Esophagus (tissue), 2 donors: ENCODE data around the gene ULK2. TPM values are rescaled to one million over a fixed set of nuclear protein-coding genes. Genes with fewer than 3 reads are reported as not detected.

Experiments
- H3K27ac ChIP-seq, 2 donors: one replicate each; pipeline ENCODE4 v1.5.1; 2013; ENCODE audit warnings: low read depth in 2 of 2, mild to moderate bottlenecking in 2 of 2, inconsistent platforms in 1 of 2, low read length in 1 of 2, moderate library complexity in 1 of 2
- H3K27me3 ChIP-seq, 2 donors: one replicate each; pipeline ENCODE4 v1.6.1; 2013; ENCODE audit warnings: low read length in 2 of 2, control low read depth in 1 of 2, mild to moderate bottlenecking in 1 of 2; ENCODE audit not compliant: insufficient read depth in 2 of 2, control insufficient read depth in 1 of 2
- H3K36me3 ChIP-seq, 2 donors: one replicate each; pipeline ENCODE4 v1.6.1; 2013; ENCODE audit warnings: low read length in 1 of 2; ENCODE audit not compliant: control insufficient read depth in 2 of 2, insufficient read depth in 2 of 2
- H3K4me1 ChIP-seq, 2 donors: one replicate each; pipeline ENCODE4 v1.6.1; 2013; ENCODE audit warnings: low read length in 1 of 2; ENCODE audit not compliant: control insufficient read depth in 2 of 2, insufficient read depth in 2 of 2
- H3K4me3 ChIP-seq, 2 donors: one replicate each; pipeline ENCODE4 v1.5.1; 2013; ENCODE audit warnings: low read length in 2 of 2, mild to moderate bottlenecking in 2 of 2, low read depth in 1 of 2, moderate library complexity in 1 of 2
- H3K9me3 ChIP-seq, 2 donors: one replicate each; pipeline ENCODE4 v1.6.1; 2013; ENCODE audit warnings: mild to moderate bottlenecking in 2 of 2, low read depth in 1 of 2, low read length in 1 of 2, moderate library complexity in 1 of 2; ENCODE audit not compliant: control insufficient read depth in 2 of 2, insufficient read depth in 1 of 2
- WGBS, 2 donors: extraction: QIAGEN DNeasy Blood & Tissue Kit; methylation state at CpG; one replicate each; pipeline ENCODE4 v1.1.7; 2013; 5-methylcytosine and 5-hydroxymethylcytosine counted together
- polyA plus RNA-seq, 2 donors: library from polyadenylated mRNA; stranded (reverse); fragments of 200-250 nt; gene quantifications; one replicate each; pipeline ENCODE4 v1.2.3, GENCODE V29; 2013
- donor health status: healthy with polysubstance abuse.
- donor health status: Bipolar disorder and iron deficiency.

The ULK2 gene
- polyA plus RNA-seq, 2 donors, result 4.2 to 5.4 TPM

DNA sequence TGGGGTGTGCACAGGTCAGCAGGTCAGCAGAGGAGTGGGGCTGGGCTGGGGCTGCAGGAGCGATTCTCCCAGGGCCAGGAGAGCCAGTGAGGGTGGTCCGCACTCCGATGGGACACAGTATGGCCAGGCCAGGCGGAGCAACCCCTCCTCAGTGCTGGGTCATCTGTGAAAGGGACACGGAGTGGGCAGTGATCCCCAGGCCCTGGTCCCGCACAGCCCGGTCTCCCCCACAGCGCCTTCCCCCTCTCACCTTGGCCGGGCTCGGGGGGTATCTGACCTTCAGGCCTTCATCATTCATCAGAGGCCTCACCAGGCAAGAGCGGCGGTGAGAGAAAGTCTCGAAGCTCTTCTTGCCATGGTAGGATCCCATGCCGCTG is 129.7 kb downstream of the ULK2 start:
- H3K36me3 ChIP-seq, result peaks cover 0 to 10% of the 10 kb centered on the region in 2 donors
- H3K27me3 ChIP-seq, result no peaks in the 10 kb centered on the region
- WGBS, 2 donors, result 94% methylated on average over 14 of the region's 14 CpGs

GRCh38 chr17:19737305-19738072 is 130.2 kb downstream of the ULK2 start:
- H3K36me3 ChIP-seq, result peaks cover 0 to 8% of the 10 kb centered on the region in 2 donors
- WGBS, 2 donors, result 77 to 79% methylated on average over 15 of the region's 15 CpGs
- H3K4me3 ChIP-seq, result no peak overlapping the region
- H3K27me3 ChIP-seq, result no peaks in the 10 kb centered on the region
- H3K4me1 ChIP-seq, result no peaks in the 10 kb centered on the region
- H3K27ac ChIP-seq, result no peak overlapping the region
- H3K9me3 ChIP-seq, result no peaks in the 10 kb centered on the region

More for the DNA sequence above, 129.7 kb downstream of the ULK2 start:
- H3K4me3 ChIP-seq, result no peak overlapping the region
- no peaks in the 10 kb centered on the region for H3K4me1 ChIP-seq
- H3K9me3 ChIP-seq, result no peaks in the 10 kb centered on the region
- no peak overlapping the region for H3K27ac ChIP-seq

DNA sequence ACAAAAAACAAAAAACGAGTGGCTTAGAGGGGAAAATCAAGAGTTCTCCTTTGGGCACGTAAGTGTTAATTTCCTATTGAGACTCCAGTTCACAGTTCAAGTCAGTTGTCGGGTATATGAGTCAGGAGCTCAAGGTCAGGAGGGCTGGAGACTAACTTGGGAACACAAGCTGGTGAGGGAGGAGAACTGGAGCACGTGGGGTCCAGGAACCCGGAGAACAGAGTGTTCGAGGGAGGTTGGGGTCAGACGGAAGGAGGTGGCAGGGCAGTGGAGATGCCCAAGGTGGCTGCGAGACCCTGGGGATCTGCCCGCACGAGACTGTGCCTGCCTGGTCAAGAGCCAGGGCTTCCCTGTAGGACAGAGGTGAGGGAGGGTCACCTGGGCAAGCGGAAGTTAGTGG is 131.7 kb downstream of the ULK2 start:
- Histone ChIP-seq H3K27ac (no peak overlapping the region), H3K9me3 (no peaks in the 10 kb centered on the region), H3K4me1 (peaks cover 0 to 2% of the 10 kb centered on the region in 2 donors), H3K27me3 (no peaks in the 10 kb centered on the region), H3K4me3 (no peak overlapping the region), H3K36me3 (peaks cover 0 to 8% of the 10 kb centered on the region in 2 donors)
- 63 to 68% methylated on average over 11 of the region's 11 CpGs for WGBS, 2 donors

DNA sequence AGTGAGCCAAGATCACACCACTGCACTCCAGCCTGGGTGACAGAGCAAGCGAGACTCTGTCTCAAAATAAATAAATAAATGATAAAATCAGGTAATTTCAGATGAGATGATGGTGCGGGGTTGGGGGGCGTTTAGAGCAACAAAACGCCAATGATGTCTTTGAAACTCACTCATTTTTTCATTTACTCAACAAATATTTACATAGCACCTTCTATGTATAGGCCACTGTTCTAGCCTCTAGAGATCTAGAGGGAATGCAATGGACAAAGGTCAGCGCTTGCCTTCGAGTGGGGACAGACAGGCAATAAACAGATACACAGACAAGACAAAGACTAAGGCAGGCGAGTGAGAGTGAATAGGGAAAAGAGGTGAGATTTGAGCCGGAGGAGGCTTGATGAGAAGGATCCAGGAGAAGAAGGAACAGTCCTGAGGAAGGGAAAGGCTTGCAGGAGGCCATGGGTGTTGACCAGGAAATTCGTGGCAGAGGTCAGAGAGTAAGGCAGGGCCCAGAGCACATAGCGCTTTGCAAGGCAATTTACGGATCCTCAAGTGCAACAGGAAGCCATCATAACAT is 133.7 kb downstream of the ULK2 start:
- H3K36me3 ChIP-seq, result peaks cover 0 to 4% of the 10 kb centered on the region in 2 donors
- 74 to 76% methylated on average over 11 of the region's 11 CpGs for WGBS, 2 donors
- H3K27ac ChIP-seq, result no peak overlapping the region
- H3K27me3 ChIP-seq, result no peaks in the 10 kb centered on the region
- no peaks in the 10 kb centered on the region for H3K9me3 ChIP-seq
- H3K4me1 ChIP-seq, result peaks cover 0 to 2% of the 10 kb centered on the region in 2 donors
- no peak overlapping the region for H3K4me3 ChIP-seq

- H3K4me1 ChIP-seq, result peaks cover 0 to 8% of the 10 kb centered on the region in 2 donors
- WGBS, 2 donors, result 94 to 97% methylated on average over 11 of the region's 11 CpGs
- no peaks in the 10 kb centered on the region for H3K36me3 ChIP-seq
- H3K4me3 ChIP-seq, result no peak overlapping the region
- H3K9me3 ChIP-seq, result no peaks in the 10 kb centered on the region
- H3K27me3 ChIP-seq, result no peaks in the 10 kb centered on the region
- no peak overlapping the region for H3K27ac ChIP-seq
These were observed 136.1 kb downstream of the ULK2 start for GRCh38 chr17:19731626-19732025.

DNA sequence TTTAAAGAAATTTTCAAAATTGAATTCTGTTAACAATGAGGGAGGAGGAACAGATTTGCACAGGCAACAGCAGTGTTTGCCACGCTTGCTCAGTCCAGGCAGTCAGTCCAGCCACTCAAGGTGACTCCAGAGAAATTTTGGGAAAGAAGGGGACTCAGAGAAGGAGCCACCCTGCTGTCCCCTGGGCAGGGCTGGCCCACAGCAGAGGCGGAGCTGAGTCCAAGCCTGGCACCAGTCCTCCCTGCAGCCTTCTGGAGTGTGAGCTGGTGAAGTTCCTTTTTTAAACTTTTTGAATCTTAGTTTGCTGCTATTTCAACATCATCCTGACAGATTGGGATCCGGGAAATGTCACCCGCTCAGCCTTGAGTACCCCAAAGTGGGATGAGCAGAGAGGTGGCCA is 136.9 kb downstream of the ULK2 start:
- H3K36me3 ChIP-seq, result no peaks in the 10 kb centered on the region
- H3K27me3 ChIP-seq, result no peaks in the 10 kb centered on the region
- 73 to 78% methylated on average over 4 of the region's 4 CpGs for WGBS, 2 donors
- H3K9me3 ChIP-seq, result no peaks in the 10 kb centered on the region
- no peak overlapping the region for H3K4me3 ChIP-seq
- peaks cover 0 to 8% of the 10 kb centered on the region in 2 donors for H3K4me1 ChIP-seq
- peak overlapping the region in 1 of 2 donors; percentile 52 for H3K27ac ChIP-seq

GRCh38 chr17:19729900-19730299 is 137.8 kb downstream of the ULK2 start:
- 93 to 94% methylated on average over 6 of the region's 6 CpGs for WGBS, 2 donors
- no peaks in the 10 kb centered on the region for H3K36me3 ChIP-seq
- no peak overlapping the region for H3K4me3 ChIP-seq
- no peaks in the 10 kb centered on the region for H3K27me3 ChIP-seq
- H3K4me1 ChIP-seq, result peaks cover 0 to 11% of the 10 kb centered on the region in 2 donors
- H3K27ac ChIP-seq, result no peak overlapping the region
- H3K9me3 ChIP-seq, result no peaks in the 10 kb centered on the region

- Histone ChIP-seq H3K27ac (peak overlapping the region; percentile 97 to 99), H3K36me3 (no peaks in the 10 kb centered on the region), H3K27me3 (no peaks in the 10 kb centered on the region), H3K4me3 (no peak overlapping the region), H3K4me1 (peaks cover 3 to 22% of the 10 kb centered on the region in 2 donors), H3K9me3 (no peaks in the 10 kb centered on the region)
- 11 to 14% methylated on average over 7 of the region's 7 CpGs for WGBS, 2 donors
These were observed 139.6 kb downstream of the ULK2 start for GRCh38 chr17:19728084-19728495.

DNA sequence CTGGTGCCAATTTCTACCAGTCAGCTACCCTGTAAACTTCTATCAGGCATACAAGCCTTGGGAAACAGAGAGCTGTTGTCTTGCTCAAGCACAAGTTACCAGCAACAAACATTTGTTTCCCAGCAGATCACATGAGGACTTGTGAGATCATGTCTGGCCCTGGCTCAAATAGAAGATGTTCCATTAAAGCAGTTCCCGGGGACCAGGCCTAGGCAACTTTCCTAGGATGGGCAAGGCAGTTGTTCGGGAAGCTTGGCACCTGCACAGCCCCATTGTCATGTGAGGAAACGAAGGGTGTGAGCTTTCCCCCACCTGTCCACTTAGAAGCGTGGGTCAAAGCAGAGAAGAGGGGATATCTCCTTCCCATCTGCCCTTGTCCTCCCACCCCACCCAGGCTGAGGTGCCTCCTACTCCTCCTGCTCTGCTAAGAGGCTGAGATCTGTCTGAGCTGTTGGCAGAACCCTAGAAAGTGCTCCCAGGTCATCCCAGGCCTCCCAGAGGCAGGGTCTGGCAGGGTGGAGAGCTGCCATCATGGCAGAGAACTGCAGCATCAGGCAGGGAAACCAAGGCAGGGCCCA is 140.1 kb downstream of the ULK2 start:
- H3K27me3 ChIP-seq, result no peaks in the 10 kb centered on the region
- no peaks in the 10 kb centered on the region for H3K36me3 ChIP-seq
- no peak overlapping the region for H3K4me3 ChIP-seq
- H3K27ac ChIP-seq, result peak overlapping the region; percentile 97 to 99
- H3K4me1 ChIP-seq, result peaks cover 3 to 22% of the 10 kb centered on the region in 2 donors
- H3K9me3 ChIP-seq, result no peaks in the 10 kb centered on the region
- 19 to 32% methylated on average over 4 of the region's 4 CpGs for WGBS, 2 donors
